Activated naive CD4-positive, alpha-beta T cell treated with anti-CD3 and anti-CD28 coated beads, Interleukin-2, amount 50 U/mL, for 72 hours (primary cell): ENCODE data around the gene PLA2G15. TPM values are rescaled to one million over a fixed set of nuclear protein-coding genes. Genes with fewer than 3 reads are reported as not detected.

Source experiments
- ATAC-seq, 2 donors: fragments of 150-1000 bp; cut with Tn5 transposase; 2 replicates each; pipeline ENCODE4 v1.10.0; 2021; ENCODE audit warnings: mild to moderate bottlenecking in 2 of 2, moderate library complexity in 2 of 2
- DNase-seq, 2 donors: peaks; one replicate each; pipeline ENCODE4 v3.0.0; 2021 to 2022; ENCODE audit warnings: low spot score in 2 of 2
- H3K27ac Mint-ChIP-seq, 2 donors: one replicate each; pipeline ENCODE4 v1.8.0; 2022; ENCODE audit warnings: mild to moderate bottlenecking in 2 of 2, mixed read lengths in 2 of 2
- H3K36me3 Mint-ChIP-seq, 2 donors: one replicate each; pipeline ENCODE4 v1.8.0; 2022; ENCODE audit warnings: mixed read lengths in 2 of 2
- H3K9me3 Mint-ChIP-seq, 2 donors: one replicate each; pipeline ENCODE4 v1.8.0; 2022; ENCODE audit warnings: mixed read lengths in 2 of 2
- total RNA-seq, 2 donors: library from RNA; stranded (reverse); gene quantifications; one replicate each; pipeline ENCODE4 v1.2.3, GENCODE V29; 2022

The PLA2G15 gene
- total RNA-seq, result 1 to 10 TPM; 9.7 to 9.8 TPM

DNA sequence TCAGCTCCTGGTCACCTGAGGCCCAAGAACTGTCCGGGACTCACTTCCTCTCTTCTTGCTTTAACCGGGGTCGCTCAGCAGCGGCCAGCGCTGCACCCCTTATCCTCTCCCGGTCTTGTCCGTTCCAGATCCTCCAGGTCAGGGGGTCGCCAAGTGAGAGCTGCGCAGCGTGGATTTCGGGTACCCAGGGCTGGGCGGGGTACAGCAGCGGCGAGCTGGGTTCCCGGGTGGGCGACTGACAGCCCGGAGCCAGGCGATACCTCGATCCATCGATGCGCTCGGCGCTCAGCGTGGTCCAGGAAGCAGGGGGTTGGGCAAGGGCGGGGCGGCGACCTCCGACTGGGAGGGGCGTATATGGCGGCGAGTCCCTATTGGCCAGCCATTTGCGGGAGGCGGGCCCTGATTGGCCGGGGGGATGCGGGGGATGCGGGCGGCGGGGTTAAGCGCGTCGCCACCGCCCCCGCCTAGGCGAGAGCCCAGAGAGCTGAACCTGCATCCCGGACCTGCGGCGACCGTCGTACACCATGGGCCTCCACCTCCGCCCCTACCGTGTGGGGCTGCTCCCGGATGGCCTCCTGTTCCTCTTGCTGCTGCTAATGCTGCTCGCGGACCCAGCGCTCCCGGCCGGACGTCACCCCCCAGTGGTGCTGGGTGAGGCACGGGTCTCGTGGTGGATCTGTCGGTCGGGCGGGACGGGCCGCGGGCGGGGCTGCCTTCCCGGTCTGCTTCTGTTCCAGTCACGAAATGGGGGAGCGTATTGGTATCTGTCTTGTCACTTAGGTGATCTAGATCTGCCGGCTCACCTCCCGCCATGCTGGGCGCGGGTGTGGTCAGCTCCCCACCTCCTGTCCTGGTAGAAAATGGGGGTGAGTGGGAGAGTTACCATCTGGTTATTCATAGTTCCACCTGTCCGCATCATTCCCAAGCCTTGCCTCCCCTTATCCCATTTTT is at the start of gene PLA2G15:
PLA2G15 (plus strand) TSS at position 471 of the 951 bp plus-strand sequence; CDS start at position 525, 54 bp downstream.
- no peaks in the 10 kb centered on the region for H3K9me3 Mint-ChIP-seq
- DNase-seq, result peak; percentile 92 to 95
- H3K36me3 Mint-ChIP-seq, result peaks cover 5% of the 10 kb centered on the region in 2 donors
- peak within 1 kb of the TSS; percentile 77 to 96 for H3K27ac Mint-ChIP-seq
- ATAC-seq, result peak; percentile 95

DNA sequence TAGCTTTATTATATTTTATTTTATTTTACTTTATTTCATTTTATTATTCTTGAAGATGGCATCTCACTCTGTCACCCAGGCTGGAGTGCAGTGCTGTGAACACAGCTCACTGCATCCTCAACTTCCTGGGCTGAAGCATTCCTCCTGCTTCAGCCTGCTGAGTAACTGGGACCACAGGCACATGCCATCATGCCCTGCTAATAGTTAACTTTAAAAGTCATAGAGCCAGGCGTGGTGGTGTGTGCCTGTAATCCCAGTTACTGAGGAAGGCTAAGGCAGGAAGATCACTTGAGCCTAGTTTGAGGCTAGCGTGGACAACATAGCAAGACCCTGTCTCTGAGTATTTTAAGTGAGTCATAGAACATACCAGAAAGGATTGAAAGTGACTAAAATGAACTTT is 47.9 kb upstream of the PLA2G15 start:
- H3K27ac Mint-ChIP-seq, result no peak overlapping the region
- ATAC-seq, result no peak

GRCh38 chr16:68200088-68200783 is 44.9 kb upstream of the PLA2G15 start:
- H3K9me3 Mint-ChIP-seq, result no peaks in the 10 kb centered on the region
- peak overlapping the region; percentile 67 to 86 for H3K27ac Mint-ChIP-seq
- DNase-seq (no peak), ATAC-seq (peak; percentile 57 to 66)
- peaks cover 0 to 5% of the 10 kb centered on the region in 2 donors for H3K36me3 Mint-ChIP-seq

More for the DNA sequence above, 47.9 kb upstream of the PLA2G15 start:
- Mint-ChIP-seq H3K36me3 (peaks cover 0 to 10% of the 10 kb centered on the region in 2 donors), H3K9me3 (no peaks in the 10 kb centered on the region)
- no peak for DNase-seq

DNA sequence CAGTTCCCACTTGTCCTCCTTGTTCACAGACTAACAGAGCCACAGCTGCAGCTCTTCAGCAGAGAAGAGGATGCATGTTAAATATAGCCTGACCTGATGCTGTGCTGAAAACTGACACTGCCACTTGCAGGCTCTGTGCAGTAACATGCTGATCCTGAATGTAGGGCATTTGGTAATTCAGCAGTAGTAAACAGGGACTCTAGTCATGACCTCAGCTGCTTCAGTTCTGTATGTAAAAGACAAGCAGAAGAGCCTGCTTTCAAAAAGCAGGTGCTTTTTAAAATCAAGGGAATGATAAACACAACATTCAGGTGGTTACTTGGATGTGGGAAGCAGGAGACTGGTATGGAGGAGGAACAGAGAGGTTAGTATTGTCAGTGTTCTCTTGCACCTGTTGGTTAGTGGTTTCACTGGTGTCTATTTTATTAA is 43.1 kb upstream of the PLA2G15 start:
- H3K36me3 Mint-ChIP-seq, result peaks cover 0 to 5% of the 10 kb centered on the region in 2 donors
- no peak for ATAC-seq
- peak overlapping the region in 1 of 2 donors; percentile 25 for H3K27ac Mint-ChIP-seq
- H3K9me3 Mint-ChIP-seq, result no peaks in the 10 kb centered on the region
- DNase-seq, result no peak

- ATAC-seq, result no peak
- Mint-ChIP-seq H3K27ac (no peak overlapping the region), H3K36me3 (peaks cover 0 to 19% of the 10 kb centered on the region in 2 donors), H3K9me3 (no peaks in the 10 kb centered on the region)
- no peak for DNase-seq
These were observed 38.9 kb upstream of the PLA2G15 start for GRCh38 chr16:68206245-68206644.

DNA sequence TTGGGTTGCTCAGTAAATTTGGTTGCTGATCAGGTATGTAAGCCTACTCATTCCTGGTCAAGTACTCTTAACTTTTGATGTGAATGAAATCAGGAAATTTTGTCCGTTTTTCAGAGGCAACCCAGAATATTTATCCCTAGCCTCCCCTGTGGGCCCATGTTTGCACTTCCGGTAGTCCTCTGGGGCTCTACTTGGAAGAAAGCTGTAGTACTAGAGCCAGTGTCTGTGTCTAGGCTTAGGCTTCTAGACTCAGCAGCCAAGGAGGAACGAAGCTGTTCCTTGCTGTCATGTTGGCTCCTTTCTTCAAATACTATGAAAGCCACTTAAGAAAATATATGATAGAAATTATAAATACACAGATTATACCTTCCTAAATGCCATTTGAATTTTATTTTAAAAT is 30.4 kb upstream of the PLA2G15 start:
- Mint-ChIP-seq H3K27ac (no peak overlapping the region), H3K9me3 (no peaks in the 10 kb centered on the region), H3K36me3 (peaks cover 0 to 13% of the 10 kb centered on the region in 2 donors)
- no peak for DNase-seq
- ATAC-seq, result no peak

- no peaks in the 10 kb centered on the region for H3K9me3 Mint-ChIP-seq
- H3K36me3 Mint-ChIP-seq, result peaks cover 0 to 7% of the 10 kb centered on the region in 2 donors
- no peak for ATAC-seq
- peak overlapping the region in 1 of 2 donors; percentile 10 for H3K27ac Mint-ChIP-seq
- DNase-seq, result no peak
These were observed 29.9 kb upstream of the PLA2G15 start for GRCh38 chr16:68215302-68215701.

- no peaks in the 10 kb centered on the region for H3K9me3 Mint-ChIP-seq
- peak overlapping the region in 1 of 2 donors; percentile 68 for H3K27ac Mint-ChIP-seq
- ATAC-seq (no peak), DNase-seq (no peak)
- H3K36me3 Mint-ChIP-seq, result no peaks in the 10 kb centered on the region
These were observed 28.9 kb upstream of the PLA2G15 start for GRCh38 chr16:68216240-68216639.

DNA sequence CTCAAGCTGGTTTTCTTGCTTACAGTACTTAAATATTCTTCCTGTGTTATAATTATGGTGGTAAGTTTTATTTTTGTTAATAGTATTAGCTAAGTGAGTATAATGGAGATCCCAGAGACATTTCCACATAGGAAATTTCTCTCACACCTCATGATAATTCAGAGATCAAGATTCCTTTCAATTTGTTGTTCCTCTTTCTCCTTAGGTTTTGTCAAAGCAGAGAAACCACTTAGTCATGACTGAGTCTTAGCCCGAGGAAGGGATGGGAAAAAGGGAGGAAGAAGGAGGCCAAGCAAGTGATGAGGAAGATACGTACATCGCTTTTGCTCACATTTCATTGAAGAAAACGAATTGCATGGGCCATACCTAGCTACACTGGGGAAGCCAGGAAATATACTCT is 27.7 kb upstream of the PLA2G15 start:
- Mint-ChIP-seq H3K9me3 (no peaks in the 10 kb centered on the region), H3K36me3 (no peaks in the 10 kb centered on the region), H3K27ac (peak overlapping the region; percentile 64 to 78)
- ATAC-seq (peak in 1 of 2 donors; percentile 20), DNase-seq (no peak)

- Mint-ChIP-seq H3K9me3 (no peaks in the 10 kb centered on the region), H3K27ac (peak overlapping the region in 1 of 2 donors; percentile 75), H3K36me3 (no peaks in the 10 kb centered on the region)
- DNase-seq (no peak), ATAC-seq (no peak)
These were observed 25.3 kb upstream of the PLA2G15 start for GRCh38 chr16:68219725-68220351.

GRCh38 chr16:68223072-68223471 is 22.1 kb upstream of the PLA2G15 start:
- no peaks in the 10 kb centered on the region for H3K9me3 Mint-ChIP-seq
- ATAC-seq (no peak), DNase-seq (no peak)
- H3K27ac Mint-ChIP-seq, result no peak overlapping the region
- no peaks in the 10 kb centered on the region for H3K36me3 Mint-ChIP-seq

DNA sequence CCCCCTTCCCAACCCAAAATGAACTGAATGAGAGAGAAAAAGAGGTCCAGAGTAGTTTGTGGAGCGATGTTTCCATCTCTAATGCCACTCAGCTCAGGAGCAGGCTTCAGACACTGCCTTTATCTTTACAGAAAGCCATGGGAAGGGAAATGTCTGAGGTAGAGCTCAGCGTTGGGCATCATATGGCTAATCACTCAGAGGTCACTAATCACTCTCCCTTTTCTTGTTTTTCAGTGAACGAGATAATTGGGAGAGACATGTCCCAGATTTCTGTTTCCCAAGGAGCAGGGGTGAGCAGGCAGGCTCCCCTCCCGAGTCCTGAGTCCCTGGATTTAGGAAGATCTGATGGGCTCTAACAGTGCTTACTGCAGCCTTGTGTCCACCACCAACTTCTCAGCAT is 19.1 kb upstream of the PLA2G15 start:
- Mint-ChIP-seq H3K36me3 (no peaks in the 10 kb centered on the region), H3K27ac (peak overlapping the region; percentile 4 to 81), H3K9me3 (no peaks in the 10 kb centered on the region)
- DNase-seq (no peak), ATAC-seq (no peak)

DNA sequence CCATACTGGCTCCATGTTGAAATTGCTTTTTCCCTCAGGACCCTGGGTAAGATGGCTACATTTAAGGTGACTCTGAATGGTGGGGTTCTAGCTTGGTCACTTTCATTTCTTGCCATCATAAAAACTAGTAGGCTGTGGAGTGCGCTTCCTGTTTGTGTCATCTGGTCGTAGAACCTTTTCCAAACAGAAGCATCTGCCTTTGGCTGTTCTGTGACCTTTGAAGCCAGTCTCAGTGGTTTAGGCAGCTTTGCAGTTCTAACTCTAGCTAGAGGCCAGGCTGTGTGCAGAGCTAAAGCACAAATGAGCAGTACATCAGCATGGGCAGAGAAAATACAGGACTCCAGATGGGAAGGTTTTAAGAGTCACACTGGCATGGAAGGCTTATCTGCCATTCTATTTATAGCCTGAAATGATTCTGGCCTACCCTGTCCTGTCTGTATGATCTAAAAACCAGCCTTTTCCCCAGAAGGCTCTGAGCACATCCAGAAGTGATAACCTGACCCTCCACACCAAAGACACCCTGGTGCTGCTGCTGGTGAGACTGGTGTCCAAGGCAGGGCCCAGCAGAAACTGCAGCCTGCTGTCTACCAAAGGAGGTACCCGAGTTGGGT is 17.9 kb upstream of the PLA2G15 start:
- no peaks in the 10 kb centered on the region for H3K9me3 Mint-ChIP-seq
- no peak for DNase-seq
- no peaks in the 10 kb centered on the region for H3K36me3 Mint-ChIP-seq
- peak overlapping the region; percentile 53 to 94 for H3K27ac Mint-ChIP-seq
- ATAC-seq, result peak; percentile 76 to 89

DNA sequence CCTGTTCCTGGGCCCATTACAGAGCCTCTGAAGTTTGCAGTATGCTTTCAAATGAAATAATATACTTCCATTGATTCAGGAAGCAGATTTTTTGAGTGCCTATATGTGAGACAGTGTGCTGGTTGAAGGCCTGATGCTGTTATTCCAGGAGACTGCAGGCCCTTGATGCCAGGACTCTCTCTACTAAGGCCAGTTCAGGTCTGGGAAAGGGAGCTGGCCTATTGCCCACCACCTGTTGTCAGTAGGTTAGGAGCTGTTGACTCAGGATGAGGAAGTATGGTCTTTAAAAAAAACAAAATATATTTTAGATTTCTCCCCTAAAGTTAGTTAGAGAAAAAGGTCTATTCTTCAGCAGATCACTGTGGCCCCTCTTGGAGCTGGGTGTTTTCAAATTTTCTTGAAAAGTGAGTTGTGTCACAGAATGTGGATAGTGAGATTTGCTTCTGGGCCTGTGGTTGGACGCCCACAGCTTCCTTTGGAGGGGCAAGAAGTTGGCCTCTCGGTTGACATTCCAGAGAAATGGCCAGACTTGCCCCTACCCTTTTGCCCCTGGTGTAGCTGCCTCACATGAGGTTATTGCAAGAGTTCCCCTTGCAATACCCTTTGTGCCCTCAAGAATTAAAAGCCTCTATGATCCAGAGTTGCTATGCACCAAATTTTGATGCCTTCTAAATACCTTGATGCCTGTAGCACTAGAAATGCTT is 17.2 kb upstream of the PLA2G15 start:
- ATAC-seq, result no peak
- Mint-ChIP-seq H3K27ac (peak overlapping the region; percentile 53 to 94), H3K9me3 (no peaks in the 10 kb centered on the region), H3K36me3 (no peaks in the 10 kb centered on the region)
- no peak for DNase-seq

GRCh38 chr16:68228652-68229051 is 16.5 kb upstream of the PLA2G15 start:
- peak overlapping the region in 1 of 2 donors; percentile 49 for H3K27ac Mint-ChIP-seq
- no peaks in the 10 kb centered on the region for H3K9me3 Mint-ChIP-seq
- ATAC-seq (no peak), DNase-seq (no peak)
- H3K36me3 Mint-ChIP-seq, result no peaks in the 10 kb centered on the region
